GF-D8 (cell line): ENCODE results near the gene PDE4D.

ENCODE experiments used
- DNase-seq: peaks from one replicate; lab custom pipeline; 2025; lab: John Stamatoyannopoulos, UW

The PDE4D gene

GRCh38 chr5:59142138-59142537 lies 751.4 kb downstream of the PDE4D start:
- DNase-seq, result no peak

GRCh38 chr5:59140133-59140532 lies 753.4 kb downstream of the PDE4D start:
- no peak for DNase-seq

DNA sequence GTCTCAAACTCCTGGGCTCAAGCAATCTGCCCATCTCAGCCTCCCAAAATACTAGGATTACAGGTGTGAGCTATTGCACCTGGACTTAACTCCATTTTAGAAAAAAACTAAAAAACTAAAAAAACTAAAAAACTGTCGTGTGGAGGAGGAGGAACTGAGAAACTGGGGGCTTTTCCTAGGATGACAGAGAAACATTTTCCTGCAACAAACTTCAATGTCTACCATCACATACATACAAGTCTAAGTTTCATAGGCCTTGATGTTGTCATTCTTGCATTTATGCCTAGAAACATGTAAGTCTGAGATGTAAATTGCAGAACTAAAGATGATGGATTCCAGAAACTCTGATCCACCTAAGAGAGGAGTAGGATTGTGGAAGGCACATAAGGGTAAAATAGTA lies 753.8 kb downstream of the PDE4D start:
- no peak for DNase-seq

GRCh38 chr5:59138509-59138908 lies 755.0 kb downstream of the PDE4D start:
- no peak for DNase-seq

GRCh38 chr5:59137846-59138245 lies 755.7 kb downstream of the PDE4D start:
- no peak for DNase-seq

GRCh38 chr5:59136549-59136948 lies 757.0 kb downstream of the PDE4D start:
- DNase-seq, result no peak

DNA sequence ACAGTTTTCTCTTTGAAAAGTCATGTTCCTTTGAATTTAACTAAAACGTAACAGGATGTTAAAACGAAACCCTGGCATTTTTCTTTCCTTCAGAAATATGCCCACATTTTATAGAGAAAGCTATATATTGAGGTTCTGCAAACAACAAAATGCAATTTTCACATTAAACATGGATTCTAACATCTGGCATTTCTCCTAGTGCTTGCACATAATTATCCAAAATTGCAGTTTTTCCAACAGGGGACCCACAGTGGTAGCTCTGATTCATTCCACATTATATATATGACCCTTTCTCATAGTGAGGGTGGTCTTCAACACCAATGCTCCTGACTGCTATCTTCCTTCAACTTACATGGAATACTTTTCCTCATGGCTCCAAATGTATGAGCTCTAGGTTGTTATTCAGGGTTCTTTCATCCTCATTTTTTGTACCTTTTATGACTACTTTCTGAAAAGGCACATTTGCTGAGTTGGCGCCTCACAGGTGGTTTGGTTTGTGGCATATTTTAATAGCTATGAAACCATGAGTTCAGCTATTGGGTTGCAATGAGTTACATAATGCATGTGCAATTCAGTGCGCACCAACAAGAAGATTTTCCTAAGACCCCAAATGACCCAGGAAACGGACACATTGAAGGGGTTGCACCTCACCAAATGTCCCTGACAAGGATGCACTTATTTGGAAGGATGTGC lies 758.9 kb downstream of the PDE4D start:
- DNase-seq, result no peak

- DNase-seq, result no peak
These were observed 759.7 kb downstream of the PDE4D start for GRCh38 chr5:59133764-59134261.

- DNase-seq, result no peak
These were observed 761.4 kb downstream of the PDE4D start for GRCh38 chr5:59132131-59132530.

GRCh38 chr5:59130431-59130830 lies 763.1 kb downstream of the PDE4D start:
- DNase-seq, result no peak

GRCh38 chr5:59128646-59129290 lies 764.8 kb downstream of the PDE4D start:
- no peak for DNase-seq

DNA sequence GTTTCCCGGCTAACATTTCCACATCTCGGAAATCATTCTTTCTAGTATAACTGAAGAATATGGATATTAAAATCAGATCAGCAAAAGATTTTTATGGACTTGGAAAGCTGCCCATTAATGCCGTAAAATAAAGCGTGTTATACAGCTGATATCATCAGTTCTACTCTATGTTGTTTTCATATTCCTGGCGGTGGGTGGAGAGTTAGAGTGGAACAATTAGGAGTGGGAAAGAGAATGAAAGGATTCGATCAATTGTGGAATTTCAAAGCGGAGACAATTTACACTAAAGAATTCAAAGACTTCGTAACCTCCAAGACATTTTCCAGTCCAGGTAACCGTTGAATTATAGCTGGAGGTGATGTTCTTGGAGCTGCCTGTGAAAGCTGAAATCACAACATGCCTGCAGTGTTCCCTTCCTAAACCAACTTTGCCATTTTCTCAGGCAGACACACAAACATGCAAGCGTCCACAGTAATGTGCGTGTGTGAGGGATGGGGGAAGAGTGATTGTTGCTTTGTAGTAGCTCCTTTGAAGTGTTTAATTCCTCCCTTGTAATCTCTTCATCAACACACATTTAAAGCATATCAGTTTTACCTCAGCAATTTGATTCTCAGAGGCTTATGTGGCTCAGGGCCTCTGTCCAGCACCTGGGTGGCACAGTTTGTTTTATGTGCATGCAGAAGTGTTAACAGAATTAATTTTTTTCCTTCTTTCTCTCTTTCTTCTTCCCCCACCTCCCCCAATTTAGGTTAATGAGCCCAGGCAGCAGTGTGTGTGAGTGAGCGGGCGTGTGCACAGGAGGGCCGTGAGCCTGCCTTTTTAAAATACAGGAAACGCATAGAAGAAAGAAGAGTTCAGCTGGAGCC lies 766.6 kb downstream of the PDE4D start:
- no peak for DNase-seq

DNA sequence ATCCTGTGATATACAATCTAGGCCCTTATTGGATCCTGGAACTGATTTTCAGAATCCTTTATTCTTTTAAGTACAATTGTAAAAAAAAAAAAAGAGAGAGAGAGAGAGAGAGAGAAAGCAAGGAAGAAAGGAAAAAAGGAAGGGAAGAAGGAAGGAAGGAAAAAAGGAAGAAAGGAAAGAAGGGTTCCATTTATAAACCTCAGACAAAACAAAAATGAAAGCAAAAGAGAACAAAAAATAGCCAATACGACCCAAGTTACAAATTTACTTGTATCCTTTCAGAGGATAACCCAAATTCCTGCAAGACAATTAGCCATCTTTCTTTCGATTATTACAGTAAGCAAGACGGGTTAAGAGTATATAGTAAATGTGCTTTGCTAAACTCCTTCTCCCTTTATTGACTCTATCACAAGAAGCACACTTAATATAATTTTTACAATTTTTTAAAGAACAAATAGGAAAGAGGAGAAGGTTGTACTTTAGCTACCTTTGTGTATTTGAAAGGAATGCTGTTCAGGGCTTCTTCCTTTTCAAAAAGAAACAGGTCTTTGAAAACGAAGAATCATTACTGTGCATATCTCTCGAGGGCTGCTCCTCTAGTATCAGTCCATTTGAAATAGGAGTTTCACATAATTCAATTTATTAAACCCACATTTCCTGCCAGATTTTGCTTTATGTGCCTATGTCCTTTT lies 767.4 kb downstream of the PDE4D start:
- DNase-seq, result no peak

GRCh38 chr5:59125011-59125961 lies 768.2 kb downstream of the PDE4D start:
- no peak for DNase-seq

DNA sequence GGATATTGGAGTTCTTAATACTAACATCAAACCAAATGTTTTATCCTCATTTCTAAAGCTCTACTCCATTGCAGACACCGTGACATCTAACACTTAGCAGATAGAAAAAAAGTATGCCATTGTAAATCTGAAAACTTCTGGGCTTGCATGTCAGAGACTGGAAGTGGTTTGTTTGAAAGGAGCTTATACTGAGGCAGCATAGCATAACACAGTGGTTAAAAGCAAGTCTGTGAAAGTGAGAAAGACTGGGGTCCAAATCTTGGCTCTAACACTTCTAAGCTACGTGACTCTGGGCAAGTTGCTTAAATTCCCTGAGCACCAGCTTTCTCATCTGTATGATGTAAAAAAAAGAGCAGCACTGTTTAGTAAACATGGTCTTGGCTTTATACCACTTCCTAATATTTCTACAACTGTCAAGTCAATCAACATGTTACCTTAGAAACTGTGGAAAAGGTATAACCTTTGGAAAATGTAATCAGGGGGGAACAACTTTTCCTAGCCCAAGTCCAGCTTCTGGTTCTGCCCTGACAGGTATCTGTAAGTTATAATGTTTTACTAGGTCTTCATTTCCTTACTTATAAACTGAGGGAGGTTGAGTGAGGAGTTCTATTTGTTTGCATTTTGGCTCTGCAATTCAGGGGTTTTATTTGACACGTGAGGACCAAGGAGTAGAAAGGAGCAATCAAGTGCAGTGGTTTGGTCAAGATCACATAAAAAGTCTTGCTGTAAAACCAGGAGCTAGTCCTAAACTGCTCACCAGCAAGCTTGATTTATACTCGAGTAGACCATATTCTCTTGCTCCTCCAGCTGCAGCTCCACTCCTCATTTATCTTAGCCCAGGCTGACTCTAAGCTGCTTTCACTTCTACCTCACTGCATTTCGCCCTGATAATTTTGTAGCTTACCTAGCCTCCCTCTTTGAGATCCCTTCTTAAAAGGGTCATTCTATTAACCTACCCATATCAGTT lies 769.6 kb downstream of the PDE4D start:
- DNase-seq, result no peak

DNA sequence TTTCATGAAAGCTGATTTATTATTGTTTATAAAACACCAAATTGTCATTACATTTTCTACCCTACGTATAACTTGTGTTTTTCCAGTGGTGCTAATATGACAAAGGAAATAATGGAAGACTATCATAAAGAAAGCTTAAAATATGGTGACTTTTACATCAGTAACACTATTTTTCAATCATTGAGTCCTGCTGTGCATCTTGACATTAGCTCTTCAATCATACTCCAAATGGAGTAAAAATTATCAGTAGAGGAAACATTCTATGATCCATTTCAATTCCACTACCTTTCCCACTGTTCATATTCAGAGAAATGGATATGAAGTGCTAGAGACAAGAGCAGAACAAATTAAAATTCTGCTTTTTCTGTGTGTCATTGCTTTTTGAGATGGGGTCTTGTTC lies 774.0 kb downstream of the PDE4D start:
- DNase-seq, result no peak

DNA sequence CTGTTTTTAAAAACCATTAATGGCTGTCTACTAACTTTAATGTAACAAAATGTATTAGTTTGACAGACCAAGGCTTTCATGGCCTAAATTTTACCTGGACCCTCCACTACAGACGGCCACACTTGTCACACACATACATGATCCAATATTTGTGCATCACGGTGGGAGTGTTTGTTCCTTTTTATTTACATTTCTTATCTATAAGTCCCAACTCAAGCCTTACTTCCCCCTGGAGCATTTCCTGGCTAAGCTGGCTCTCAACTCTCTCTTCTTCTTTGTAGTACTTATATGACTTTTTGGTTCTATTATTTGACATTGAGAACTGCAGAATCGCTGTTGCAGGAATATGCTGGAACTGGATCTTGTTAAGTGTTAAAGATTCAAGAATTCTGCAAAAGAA lies 776.2 kb downstream of the PDE4D start:
- DNase-seq, result no peak

DNA sequence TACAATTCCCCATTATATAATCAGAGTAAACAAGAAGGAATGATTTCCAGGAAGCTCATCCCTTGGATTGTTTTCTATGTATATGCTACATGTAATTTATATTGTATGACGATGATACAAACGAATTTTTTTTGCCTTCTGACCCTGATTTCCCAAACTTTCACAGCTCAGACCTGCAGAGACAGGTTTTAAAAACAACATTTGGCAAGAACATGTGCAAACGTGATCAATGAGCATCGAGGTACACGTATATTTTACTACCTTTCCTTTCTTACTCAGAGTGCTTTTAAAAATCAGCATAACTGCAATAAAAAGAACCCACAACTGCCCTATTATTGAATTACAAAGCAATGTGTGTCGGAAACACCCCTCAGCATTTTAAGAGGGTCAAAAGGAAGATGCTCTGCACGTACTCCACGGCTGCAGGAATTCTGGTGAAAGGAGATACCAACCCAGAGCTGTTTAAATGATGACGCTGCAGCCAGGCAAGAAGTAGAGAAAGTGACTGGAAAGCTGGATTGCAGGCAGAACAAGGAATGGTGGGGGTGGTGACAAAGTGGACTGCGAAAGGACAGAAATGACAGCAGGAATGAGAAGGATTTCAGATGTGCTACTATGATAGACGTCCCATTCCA lies 777.2 kb downstream of the PDE4D start:
- no peak for DNase-seq

DNA sequence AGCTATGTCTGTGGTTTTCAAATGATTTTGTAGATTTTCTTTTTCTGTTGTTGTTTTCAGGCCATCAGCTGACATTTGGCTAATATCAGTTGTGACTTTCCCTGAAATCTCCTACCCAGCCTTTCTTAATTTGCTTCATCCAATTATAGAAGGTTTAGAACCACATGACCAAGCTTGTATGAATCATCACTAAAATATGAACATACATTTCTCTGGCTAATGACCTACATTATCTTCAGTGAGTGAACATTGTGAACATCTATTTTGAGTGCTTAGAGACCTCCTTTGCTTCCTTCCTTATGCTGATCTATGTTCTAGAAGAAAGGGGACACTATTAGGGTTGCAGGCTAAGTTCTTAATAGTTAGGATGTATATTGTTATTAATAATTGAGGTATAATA lies 778.2 kb downstream of the PDE4D start:
- DNase-seq, result no peak
